Measurements from ENCODE around the gene DERA. TPM values are rescaled to one million over a fixed set of nuclear protein-coding genes. Genes with fewer than 3 reads are reported as not detected.
"Not testable (repeated sequence)": the region's sequence is repeated elsewhere in the genome, so short reads cannot be mapped to it uniquely, and the experiment has no call there.

Gene DERA
- total RNA-seq, 3 donors from 2014 or later: 6.8 to 10.4 (median 7.0) TPM

- H3K9me3 Mint-ChIP-seq: no peaks in the 10 kb centered on the region
- DNase-seq (no peak), ATAC-seq (no peak)
- H3K4me3 Mint-ChIP-seq: no peak overlapping the region
- H3K36me3 Mint-ChIP-seq (ENCODE audit: insufficient read depth): peaks cover 31% of the 10 kb centered on the region
- H3K27me3 Mint-ChIP-seq (ENCODE audit: low read depth): no peaks in the 10 kb centered on the region
- H3K4me1 Mint-ChIP-seq (ENCODE audit: low read depth): no peaks in the 10 kb centered on the region
Measured at GRCh38 chr12:15963271-15963670, 52.1 kb downstream of the DERA start.

DNA sequence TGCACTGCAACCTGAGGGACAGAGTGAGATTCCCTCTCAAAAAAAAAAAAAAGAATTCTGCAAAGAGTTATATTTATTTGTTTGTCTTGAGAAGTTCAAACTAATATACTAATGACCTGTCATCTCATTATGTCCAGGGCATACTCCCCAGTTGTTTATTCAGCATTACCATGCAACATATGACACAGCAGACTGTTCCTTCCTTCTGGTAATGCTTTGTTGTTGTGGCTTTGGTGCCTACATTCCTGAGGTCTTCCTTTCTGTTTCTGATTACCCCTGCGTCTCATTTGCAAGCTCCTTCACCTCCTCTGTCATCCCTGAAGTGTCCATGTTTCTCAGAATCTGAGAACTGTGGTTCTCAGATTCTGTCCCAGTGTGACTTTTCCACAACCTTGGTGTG lies 55.3 kb downstream of the DERA start:
- H3K36me3 Mint-ChIP-seq (ENCODE audit: insufficient read depth): peaks cover 23% of the 10 kb centered on the region
- H3K9me3 Mint-ChIP-seq: no peaks in the 10 kb centered on the region
- no peaks in the 10 kb centered on the region for H3K27me3 Mint-ChIP-seq (ENCODE audit: low read depth)
- no peaks in the 10 kb centered on the region for H3K4me1 Mint-ChIP-seq (ENCODE audit: low read depth)
- ATAC-seq (no peak), DNase-seq (no peak)
- no peak overlapping the region for H3K4me3 Mint-ChIP-seq

- H3K4me1 Mint-ChIP-seq (ENCODE audit: low read depth); H3K27me3 Mint-ChIP-seq (ENCODE audit: low read depth); H3K4me3 Mint-ChIP-seq; H3K9me3 Mint-ChIP-seq; ATAC-seq; DNase-seq: not testable (repeated sequence)
- peaks cover 23% of the 10 kb centered on the region for H3K36me3 Mint-ChIP-seq (ENCODE audit: insufficient read depth)
Measured at GRCh38 chr12:15967053-15967452, 55.9 kb downstream of the DERA start.

DNA sequence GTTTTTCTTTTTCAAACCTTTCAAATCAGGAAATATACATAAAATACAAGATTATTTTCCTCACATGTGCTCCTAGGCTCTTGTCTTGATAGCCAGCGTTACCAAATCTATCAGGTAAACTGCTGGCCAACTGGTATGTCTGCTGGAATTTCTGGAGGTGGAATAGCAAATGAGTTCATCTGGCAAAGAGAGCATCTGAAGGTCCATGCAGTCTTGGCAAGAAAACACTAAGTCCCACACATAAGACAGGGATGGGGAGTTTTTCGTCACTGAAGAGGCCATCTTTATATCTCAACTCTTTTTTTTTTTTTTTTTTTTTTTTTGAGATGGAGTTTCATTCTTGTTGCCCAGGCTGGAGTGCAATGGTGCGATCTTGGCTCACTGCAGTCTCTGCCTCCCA lies 60.1 kb downstream of the DERA start:
- Mint-ChIP-seq H3K27me3 (ENCODE audit: low read depth) (no peaks in the 10 kb centered on the region), H3K9me3 (no peaks in the 10 kb centered on the region), H3K36me3 (ENCODE audit: insufficient read depth) (peaks cover 14% of the 10 kb centered on the region), H3K4me1 (ENCODE audit: low read depth) (no peaks in the 10 kb centered on the region), H3K4me3 (no peak overlapping the region)
- DNase-seq (no peak), ATAC-seq (no peak)

DNA sequence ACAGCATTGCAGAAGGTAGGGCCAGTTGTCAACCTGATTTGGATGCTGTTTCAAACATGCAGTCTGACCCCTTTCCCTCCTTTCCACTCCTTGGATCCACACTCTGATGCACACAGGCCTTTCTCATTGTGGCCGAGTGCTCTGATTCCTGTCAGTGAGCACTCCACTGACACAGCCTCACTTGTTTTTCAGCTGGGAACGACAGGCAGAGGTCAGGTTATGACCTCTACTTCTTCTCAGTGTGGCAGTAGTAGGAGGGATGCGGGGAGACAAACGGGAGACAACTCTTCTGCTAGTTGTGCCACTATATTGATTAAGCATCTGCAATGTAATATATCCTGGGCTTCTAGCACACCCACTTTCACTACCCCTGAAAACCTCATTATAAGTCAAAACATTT lies 61.8 kb downstream of the DERA start:
- H3K9me3 Mint-ChIP-seq: no peaks in the 10 kb centered on the region
- no peaks in the 10 kb centered on the region for H3K27me3 Mint-ChIP-seq (ENCODE audit: low read depth)
- ATAC-seq: no peak
- no peak for DNase-seq
- no peaks in the 10 kb centered on the region for H3K4me1 Mint-ChIP-seq (ENCODE audit: low read depth)
- H3K4me3 Mint-ChIP-seq: no peak overlapping the region
- H3K36me3 Mint-ChIP-seq (ENCODE audit: insufficient read depth): peaks cover 10% of the 10 kb centered on the region

DNA sequence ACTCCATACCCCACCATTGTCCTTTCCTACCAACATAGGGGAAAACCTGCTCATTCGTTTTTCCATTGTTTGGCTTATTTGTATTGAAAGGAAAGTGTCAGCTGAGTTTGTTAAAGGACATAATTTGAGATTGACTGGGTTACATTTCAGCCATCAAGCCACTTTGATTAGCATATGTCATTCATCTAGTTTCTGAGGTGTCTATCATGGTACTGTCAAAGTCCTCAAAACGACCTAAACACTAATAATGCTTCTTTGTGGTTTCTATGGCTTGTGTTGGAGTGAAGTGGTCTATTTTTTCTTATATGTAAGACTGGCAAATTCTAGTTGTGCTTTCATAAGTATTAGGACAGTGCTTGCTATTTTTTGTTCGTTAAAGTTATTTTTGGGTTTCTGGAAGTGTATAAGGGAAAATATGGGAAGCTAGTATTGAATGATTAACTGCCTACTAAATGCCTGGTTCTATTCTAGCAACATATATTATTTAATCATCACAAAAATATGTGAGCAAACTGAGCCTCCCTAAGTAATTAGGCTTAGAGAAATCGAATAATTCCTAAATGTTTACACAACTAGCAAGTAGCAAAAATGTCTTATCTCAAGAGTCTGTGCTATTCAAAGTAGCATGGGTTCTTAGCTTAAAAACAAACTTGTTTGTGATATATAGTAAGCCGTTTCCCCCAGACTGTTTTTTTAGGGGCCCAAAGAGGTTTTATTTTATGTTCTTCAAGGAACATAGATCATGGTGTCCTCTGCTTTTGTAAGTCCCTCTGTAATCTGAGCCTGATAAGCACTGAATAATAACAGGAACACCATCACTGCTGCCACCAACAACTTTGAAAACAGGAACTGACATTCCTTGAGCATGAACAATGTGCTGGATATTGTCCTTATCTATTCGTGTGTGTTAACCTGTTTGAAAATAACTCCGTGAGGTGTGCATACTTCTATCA lies 67.1 kb downstream of the DERA start:
- H3K27me3 Mint-ChIP-seq (ENCODE audit: low read depth): no peaks in the 10 kb centered on the region
- H3K9me3 Mint-ChIP-seq: no peaks in the 10 kb centered on the region
- H3K36me3 Mint-ChIP-seq (ENCODE audit: insufficient read depth): peaks cover 16% of the 10 kb centered on the region
- DNase-seq (no peak), ATAC-seq (no peak)
- no peak overlapping the region for H3K4me3 Mint-ChIP-seq
- no peaks in the 10 kb centered on the region for H3K4me1 Mint-ChIP-seq (ENCODE audit: low read depth)

DNA sequence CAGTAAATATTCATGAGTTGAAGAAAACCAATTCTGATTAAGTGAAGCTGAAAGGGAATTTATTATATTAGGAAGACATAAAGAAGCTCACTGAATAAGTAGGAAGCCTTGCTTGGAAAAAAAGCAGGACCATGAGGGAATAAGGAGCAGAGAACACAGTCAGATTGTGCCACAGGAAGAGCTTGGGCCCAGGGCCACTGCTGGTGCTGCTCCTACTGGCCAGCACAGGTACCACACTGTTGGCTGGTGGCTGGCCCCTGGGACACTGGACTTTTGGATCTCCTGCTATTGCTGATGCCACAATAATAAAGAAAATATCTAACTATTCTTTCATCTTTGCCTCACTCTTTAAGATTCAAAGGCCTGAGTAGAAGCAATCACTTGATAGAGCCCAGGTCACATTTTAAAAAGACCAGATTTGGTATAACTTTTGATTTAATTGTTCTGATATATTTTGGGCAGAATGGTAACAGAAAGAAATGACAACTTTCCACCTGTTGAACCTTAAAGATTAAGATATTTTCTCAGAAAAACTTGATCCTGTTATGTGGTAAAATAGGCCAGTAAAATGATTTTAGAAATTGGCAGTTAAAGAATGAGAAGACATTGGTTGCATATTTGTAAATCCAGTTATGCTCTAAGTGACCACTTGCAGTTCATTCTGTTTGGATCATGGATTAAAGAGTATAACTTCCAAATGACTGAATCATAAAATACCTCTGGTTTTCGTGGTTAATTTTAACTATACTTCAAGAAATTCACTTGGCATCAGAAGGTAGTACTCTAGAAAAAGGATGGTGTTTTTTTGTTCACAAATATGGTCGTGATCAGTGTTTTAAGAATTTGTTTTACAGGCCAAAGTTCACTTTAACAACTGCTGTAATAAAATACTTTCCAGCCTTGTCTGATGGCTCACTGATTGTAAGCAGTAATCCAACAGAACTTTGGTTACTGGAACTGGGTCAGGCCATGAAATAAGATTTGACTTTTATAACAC lies 68.3 kb downstream of the DERA start:
- no peaks in the 10 kb centered on the region for H3K9me3 Mint-ChIP-seq
- H3K36me3 Mint-ChIP-seq (ENCODE audit: insufficient read depth): peaks cover 23% of the 10 kb centered on the region
- H3K4me1 Mint-ChIP-seq (ENCODE audit: low read depth): no peaks in the 10 kb centered on the region
- no peak for DNase-seq
- ATAC-seq: no peak
- H3K27me3 Mint-ChIP-seq (ENCODE audit: low read depth): no peaks in the 10 kb centered on the region
- no peak overlapping the region for H3K4me3 Mint-ChIP-seq

GRCh38 chr12:15982071-15982470 lies 70.9 kb downstream of the DERA start:
- ATAC-seq (no peak), DNase-seq (no peak)
- Mint-ChIP-seq H3K36me3 (ENCODE audit: insufficient read depth) (peaks cover 45% of the 10 kb centered on the region), H3K9me3 (peaks cover 4% of the 10 kb centered on the region), H3K4me3 (no peak overlapping the region), H3K27me3 (ENCODE audit: low read depth) (no peaks in the 10 kb centered on the region), H3K4me1 (ENCODE audit: low read depth) (peaks cover 1% of the 10 kb centered on the region)

DNA sequence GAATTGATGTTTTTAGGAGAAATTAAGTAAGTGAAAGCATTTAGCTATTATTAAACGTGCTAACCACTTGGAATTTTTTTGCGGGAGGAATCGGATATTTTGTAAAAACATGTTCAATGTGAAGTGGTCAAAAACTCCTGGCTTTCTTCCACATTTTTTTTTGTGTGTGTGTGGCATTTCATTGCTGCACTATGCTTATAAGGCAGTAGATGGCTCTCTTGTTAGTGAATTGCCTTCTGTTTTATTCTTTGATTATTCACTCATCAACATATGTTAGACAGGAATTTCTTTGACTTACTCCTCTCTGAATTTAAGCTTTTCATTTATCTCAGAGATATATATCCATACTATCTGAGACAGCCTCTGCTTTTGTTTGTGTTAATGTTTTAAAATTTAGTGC lies 71.3 kb downstream of the DERA start:
- DNase-seq (no peak), ATAC-seq (no peak)
- Mint-ChIP-seq H3K9me3 (peaks cover 4% of the 10 kb centered on the region), H3K4me1 (ENCODE audit: low read depth) (peaks cover 1% of the 10 kb centered on the region), H3K36me3 (ENCODE audit: insufficient read depth) (peaks cover 46% of the 10 kb centered on the region), H3K27me3 (ENCODE audit: low read depth) (no peaks in the 10 kb centered on the region), H3K4me3 (no peak overlapping the region)

DNA sequence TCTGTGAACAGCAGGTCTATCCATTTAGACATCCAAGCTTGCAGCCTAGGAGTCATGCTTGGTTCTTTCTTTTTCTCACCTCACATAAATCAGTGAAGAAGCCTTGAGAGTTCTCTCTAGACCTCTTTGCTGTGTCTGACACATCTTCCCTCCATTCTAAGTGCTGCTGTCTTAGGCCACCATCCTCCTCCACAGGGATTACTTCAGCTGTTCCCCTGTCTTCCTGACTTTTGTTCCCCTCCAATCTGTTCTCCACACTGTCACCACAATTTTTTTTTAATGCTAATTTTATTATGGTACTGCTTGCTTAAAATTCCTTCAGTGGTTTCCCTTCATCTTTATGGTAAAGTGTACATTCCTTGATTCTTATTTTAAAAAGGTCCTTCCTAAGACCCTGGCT lies 71.8 kb downstream of the DERA start:
- no peak for ATAC-seq
- Mint-ChIP-seq H3K9me3 (peaks cover 4% of the 10 kb centered on the region), H3K36me3 (ENCODE audit: insufficient read depth) (peaks cover 50% of the 10 kb centered on the region), H3K27me3 (ENCODE audit: low read depth) (no peaks in the 10 kb centered on the region), H3K4me3 (no peak overlapping the region), H3K4me1 (ENCODE audit: low read depth) (peaks cover 1% of the 10 kb centered on the region)
- no peak for DNase-seq

- no peaks in the 10 kb centered on the region for H3K27me3 Mint-ChIP-seq (ENCODE audit: low read depth)
- no peak for DNase-seq
- peaks cover 51% of the 10 kb centered on the region for H3K36me3 Mint-ChIP-seq (ENCODE audit: insufficient read depth)
- no peak for ATAC-seq
- H3K9me3 Mint-ChIP-seq: peaks cover 4% of the 10 kb centered on the region
- H3K4me3 Mint-ChIP-seq: no peak overlapping the region
- H3K4me1 Mint-ChIP-seq (ENCODE audit: low read depth): peaks cover 1% of the 10 kb centered on the region
Measured at GRCh38 chr12:15984097-15984800, 73.1 kb downstream of the DERA start.

GRCh38 chr12:15984963-15985362 lies 73.8 kb downstream of the DERA start:
- Mint-ChIP-seq H3K9me3 (peaks cover 4% of the 10 kb centered on the region), H3K4me3 (no peak overlapping the region), H3K27me3 (ENCODE audit: low read depth) (no peaks in the 10 kb centered on the region), H3K4me1 (ENCODE audit: low read depth) (peaks cover 1% of the 10 kb centered on the region), H3K36me3 (ENCODE audit: insufficient read depth) (peaks cover 55% of the 10 kb centered on the region)
- no peak for DNase-seq
- no peak for ATAC-seq

GRCh38 chr12:15987696-15988095 lies 76.6 kb downstream of the DERA start:
- DNase-seq: no peak
- no peaks in the 10 kb centered on the region for H3K27me3 Mint-ChIP-seq (ENCODE audit: low read depth)
- peaks cover 4% of the 10 kb centered on the region for H3K9me3 Mint-ChIP-seq
- peaks cover 73% of the 10 kb centered on the region for H3K36me3 Mint-ChIP-seq (ENCODE audit: insufficient read depth)
- ATAC-seq: no peak
- H3K4me1 Mint-ChIP-seq (ENCODE audit: low read depth): peaks cover 1% of the 10 kb centered on the region
- H3K4me3 Mint-ChIP-seq: no peak overlapping the region

All from activated T-cell treated with anti-CD3 and anti-CD28 coated beads, Interleukin-2, amount 50 U/mL, for 4 hours (primary cell).